Activated CD4-positive, alpha-beta T cell treated with anti-CD3 and anti-CD28 coated beads for 1 hour (primary cell): Measurements from ENCODE around the gene ST8SIA1.

Experiments used
- DNase-seq: peaks from one replicate; pipeline ENCODE4 v3.0.0-alpha.2; 2020

The ST8SIA1 gene

GRCh38 chr12:22231078-22231477 is 103.4 kb downstream of the ST8SIA1 start:
- DNase-seq = no peak

- no peak for DNase-seq
Observed at GRCh38 chr12:22230280-22230794, 104.2 kb downstream of the ST8SIA1 start.

GRCh38 chr12:22229652-22230279 is 104.7 kb downstream of the ST8SIA1 start:
- no peak for DNase-seq

DNA sequence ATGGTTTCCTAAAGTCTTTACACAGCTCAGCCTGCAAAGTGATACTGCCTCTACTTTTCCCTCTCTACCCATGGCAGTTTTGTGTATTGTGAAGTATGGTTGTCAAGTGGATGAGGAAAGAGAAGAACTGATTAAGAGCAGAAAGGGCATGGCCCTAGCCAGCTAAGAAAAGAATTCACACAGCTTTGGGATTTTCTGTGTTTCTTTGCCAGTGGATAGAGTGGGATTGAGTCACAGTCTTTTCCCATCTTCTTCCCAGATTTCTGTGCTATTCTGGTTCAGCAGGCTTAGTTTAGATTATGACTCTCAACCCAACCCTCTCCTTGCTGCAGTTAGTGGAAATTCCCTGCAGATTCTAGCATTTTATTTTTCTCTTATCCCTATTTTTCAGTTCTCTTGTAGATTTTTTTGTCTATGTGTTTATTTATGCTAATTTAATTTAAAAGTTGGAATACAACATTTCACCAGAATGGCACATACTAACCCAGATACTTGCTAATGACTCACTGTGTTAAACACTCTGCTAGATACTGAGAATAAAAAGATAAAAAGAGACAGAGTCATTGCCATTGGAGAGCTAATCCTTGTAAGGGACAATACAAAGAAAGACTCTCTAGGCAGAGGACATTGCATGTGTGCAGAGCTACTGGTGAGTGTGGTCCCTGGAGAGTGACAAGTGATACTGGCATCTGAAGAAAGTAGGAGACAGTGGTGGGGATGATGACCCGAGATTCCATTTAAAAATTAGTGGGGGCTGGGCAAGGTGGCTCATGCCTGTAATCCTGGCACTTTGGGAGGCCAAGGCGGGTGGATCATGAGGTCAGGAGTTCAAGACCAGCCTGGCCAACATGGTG is 106.3 kb downstream of the ST8SIA1 start:
- no peak for DNase-seq

DNA sequence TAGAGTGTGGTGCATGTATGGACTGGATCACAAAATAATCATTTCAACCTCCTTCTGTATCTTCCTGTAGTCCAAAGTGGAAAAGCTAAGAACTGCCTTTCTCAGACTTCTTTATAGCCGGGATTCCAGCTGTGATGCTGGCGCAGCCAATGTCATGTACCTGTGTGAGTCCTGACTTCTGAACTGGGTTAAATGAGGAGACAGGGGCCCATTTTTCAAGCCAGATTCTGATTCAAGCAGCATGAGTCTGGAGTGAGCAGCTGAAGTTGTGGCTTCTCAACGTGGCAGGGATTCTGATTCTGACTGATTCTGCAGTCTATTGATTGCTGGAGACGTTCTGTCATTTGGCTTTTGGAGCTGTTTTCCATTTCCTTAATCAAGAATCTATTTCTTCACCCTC is 111.2 kb downstream of the ST8SIA1 start:
- DNase-seq = no peak

DNA sequence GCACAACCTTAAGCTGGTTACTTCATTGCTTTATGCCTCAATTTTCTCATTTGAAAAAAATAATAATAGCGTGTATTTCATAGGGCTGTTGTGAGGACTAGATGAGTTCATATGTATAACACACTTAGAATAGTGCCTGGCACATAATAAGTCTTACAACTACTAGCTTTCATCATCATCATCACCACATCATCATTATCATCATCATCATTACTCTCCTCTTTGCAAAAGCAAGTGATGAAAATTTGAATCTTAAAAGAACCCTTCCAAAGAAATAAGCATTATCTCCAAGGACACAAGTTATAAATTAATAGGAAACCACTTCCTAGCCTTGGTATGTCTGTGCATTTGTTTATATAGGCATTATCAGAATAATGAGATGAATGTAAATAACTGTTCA is 117.0 kb downstream of the ST8SIA1 start:
- no peak for DNase-seq

DNA sequence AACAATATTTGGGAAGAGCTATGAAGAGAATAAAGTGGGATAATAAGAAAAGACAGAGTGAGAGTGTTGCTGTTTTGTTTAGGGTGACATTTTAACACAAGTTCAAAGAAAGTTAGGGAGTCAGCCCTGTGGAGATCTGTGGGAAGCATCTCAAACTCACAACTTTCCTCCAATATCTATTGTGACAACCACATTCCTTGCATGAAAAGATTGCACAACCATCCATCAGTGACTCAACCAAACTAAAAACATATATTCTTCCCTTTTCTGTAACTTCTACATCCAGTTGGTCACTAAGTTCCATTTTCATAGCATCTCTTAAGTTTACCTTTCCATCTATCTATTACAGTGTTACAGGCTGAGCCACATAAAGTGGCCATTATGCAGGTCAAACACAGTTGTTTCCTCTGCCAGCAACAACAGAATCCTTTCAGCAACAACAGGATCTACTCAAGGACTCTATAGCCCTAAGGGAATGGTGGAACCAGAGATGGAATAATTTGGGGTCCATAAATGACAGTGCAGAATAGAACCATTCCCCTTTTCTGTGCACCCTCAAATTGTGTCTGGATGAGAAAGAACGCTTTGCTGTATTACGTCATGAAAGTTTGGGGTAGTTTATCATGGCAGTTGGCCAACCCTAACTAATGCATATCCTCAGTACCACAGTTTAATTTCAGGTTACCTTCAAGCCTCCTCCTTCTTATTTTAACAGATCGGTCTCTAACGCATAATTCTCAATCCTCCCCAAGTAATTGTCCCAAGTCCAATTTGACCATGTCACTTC is 118.8 kb downstream of the ST8SIA1 start:
- no peak for DNase-seq

GRCh38 chr12:22211128-22211527 is 123.4 kb downstream of the ST8SIA1 start:
- DNase-seq = no peak

DNA sequence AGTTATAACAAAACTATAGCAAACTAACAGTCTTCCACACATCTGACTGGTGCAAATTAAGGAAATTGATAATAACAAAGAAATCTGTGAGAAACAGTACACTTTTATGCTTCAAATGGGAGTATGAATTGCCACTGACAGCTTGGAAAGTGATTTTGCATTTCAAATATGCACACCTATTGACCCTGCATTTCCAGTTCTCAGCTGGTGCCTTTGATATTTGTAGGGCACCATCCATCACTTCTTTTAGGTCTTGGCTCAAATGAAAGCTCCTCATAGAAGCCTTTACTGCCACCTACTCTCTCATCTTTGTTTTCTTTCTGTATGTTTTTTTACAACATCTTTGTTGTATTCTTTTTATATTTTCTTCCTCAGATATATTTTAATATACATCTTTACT is 125.1 kb downstream of the ST8SIA1 start:
- DNase-seq = no peak

DNA sequence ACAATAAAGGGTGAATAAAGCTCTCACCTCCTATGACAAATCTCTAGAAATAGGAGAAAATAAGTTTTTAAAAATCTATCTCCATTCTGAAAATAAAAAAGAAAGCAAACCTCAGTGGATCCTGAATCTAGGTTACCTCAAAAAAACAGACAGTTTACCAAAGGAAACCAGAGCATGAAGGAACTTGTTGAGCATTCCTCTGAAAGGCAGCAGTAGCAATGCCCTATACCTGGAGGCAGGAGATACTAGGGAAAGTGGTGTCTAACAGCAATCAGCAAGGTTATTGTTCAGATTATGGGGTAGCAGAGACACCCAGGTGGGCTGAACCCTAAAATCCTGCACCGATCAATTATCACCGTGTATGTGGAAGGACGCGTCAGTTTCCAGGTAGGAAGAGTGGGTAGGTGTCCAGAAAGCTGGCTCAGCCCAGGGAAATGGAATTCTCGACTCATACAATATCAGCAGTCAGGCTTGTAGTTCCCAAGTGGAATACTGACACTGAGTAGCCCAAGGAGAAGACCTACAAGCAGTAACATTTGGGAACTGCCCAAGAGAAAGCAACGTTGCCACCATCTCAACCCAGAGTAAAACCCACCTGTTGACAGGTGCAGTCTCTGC is 128.3 kb downstream of the ST8SIA1 start:
- DNase-seq = no peak

- DNase-seq = no peak
Observed at GRCh38 chr12:22204391-22204790, 130.1 kb downstream of the ST8SIA1 start.

- DNase-seq = no peak
Observed at GRCh38 chr12:22202847-22203246, 131.7 kb downstream of the ST8SIA1 start.

GRCh38 chr12:22201101-22201500 is 133.4 kb downstream of the ST8SIA1 start:
- no peak for DNase-seq

DNA sequence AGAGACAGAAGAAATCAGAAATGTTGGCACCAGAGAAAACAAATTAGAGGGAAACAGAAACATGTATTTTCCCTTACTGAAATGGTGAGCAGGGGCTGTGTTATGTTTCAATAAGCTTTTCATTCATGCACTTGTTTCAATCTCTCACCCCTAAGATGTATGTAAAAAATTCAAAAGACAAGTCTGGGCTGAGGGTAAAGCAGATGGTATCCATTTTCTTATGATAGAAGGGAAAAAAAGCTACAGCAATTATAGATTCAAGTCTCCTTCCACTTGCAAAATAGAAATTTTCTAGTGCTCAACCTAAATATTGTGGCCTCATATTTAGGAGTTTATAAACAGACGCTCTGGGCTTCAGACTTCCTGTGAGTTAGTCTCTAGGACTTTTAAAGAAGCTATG is 138.3 kb downstream of the ST8SIA1 start:
- no peak for DNase-seq

- DNase-seq = no peak
Observed at GRCh38 chr12:22190969-22191368, 143.5 kb downstream of the ST8SIA1 start.

DNA sequence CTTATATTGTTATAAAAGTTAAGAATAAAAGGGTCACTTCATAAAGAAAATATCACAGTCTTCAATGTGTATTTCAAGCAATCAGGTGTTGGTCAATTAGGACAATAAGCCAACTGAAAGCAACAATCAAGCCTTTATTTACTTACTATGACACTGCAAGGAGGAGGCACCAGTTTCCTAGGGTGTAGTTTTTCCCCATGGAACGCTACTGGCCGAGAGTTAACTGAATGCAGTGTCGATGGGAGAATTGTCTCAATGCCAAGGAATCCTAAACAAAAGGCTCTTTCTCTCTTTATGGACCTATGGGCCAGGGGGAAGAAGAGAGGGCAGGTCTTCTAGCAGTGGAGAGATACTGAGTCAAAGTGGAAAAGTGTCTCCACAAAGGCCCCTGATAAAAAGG is 146.1 kb downstream of the ST8SIA1 start:
- no peak for DNase-seq

GRCh38 chr12:22180705-22181104 is 153.8 kb downstream of the ST8SIA1 start:
- DNase-seq = no peak

GRCh38 chr12:22173177-22173576 is 161.3 kb downstream of the ST8SIA1 start:
- DNase-seq = no peak

- no peak for DNase-seq
Observed at GRCh38 chr12:22172501-22172900, 162.0 kb downstream of the ST8SIA1 start.

DNA sequence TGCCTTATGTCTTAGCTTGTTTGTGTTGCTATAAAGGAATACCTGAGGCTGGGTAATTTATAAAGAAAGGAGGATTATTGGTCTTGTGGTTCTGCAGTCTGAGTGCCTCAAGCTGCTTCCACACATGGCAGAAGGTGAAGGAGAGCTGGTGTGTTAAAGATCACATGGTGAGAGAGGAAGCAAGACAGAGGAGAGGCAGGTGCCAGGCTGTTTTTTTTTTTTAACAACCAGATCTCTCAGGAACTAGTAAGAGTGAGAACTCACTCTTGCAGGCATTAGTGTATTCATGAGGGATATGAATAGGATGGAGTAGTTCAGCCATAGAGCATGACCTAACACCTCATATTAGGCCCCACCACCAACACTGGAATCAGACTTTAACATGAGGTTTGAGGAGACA is 165.1 kb downstream of the ST8SIA1 start:
- no peak for DNase-seq

- no peak for DNase-seq
Observed at GRCh38 chr12:22164139-22164538, 170.4 kb downstream of the ST8SIA1 start.

- no peak for DNase-seq
Observed at GRCh38 chr12:22163594-22163993, 170.9 kb downstream of the ST8SIA1 start.

- no peak for DNase-seq
Observed at GRCh38 chr12:22160396-22161003, 174.0 kb downstream of the ST8SIA1 start.
